NCI-H1930 (cell line): ENCODE measurements around the gene MTX1.

Experiments used
- DNase-seq, 2 experiments: peaks; one replicate each; lab custom pipeline; 2025; lab: John Stamatoyannopoulos, UW

MTX1 gene

DNA sequence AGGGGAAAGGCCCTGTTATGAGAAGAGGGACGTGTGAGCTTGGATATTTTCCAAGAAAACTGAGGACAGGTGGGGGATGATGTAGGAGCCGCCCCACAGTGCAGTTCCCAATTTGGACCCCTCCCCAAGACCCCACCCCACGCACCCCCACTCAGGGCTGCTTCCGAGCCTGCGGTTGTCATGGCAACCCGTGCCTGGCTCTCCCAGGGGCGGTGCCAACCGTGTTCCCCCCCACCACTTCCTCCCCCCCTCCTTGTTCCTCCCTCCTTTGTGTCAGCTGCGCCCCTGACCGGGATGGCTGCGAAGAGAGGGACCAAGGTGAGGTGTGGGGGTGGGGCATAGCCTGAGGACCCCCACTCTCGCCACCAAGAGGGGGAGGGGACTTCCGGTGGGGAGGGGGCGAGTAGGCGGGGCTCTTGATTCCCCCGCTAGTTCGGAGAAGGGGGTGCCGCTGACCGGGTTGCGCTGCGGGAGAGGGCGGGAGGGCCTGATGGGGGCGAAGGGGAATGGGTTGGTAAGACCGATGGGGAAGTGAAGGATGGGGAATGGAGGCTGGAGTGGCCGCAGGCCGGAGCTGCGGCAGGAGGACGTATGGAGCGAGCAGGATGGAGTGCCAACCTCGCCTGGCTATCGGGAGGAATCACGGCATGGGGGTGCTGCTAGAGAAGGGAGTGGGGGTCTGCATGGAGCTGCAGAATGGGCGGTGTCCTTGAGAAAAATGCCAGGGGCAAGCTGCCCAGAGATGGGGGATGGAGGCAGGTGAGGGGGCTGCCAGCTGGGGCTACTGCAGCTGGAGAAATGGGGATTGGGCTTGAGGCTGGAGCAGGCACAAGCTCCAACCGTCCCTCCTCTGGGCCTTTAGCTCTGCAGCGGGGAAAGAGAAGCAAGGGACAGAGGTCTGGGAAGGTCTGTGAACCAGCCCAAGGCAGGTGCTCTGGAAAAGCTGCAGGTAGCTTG, 33.9 kb upstream of the MTX1 start:
- peak in 1 of 2 experiments; percentile 30 for DNase-seq

DNA sequence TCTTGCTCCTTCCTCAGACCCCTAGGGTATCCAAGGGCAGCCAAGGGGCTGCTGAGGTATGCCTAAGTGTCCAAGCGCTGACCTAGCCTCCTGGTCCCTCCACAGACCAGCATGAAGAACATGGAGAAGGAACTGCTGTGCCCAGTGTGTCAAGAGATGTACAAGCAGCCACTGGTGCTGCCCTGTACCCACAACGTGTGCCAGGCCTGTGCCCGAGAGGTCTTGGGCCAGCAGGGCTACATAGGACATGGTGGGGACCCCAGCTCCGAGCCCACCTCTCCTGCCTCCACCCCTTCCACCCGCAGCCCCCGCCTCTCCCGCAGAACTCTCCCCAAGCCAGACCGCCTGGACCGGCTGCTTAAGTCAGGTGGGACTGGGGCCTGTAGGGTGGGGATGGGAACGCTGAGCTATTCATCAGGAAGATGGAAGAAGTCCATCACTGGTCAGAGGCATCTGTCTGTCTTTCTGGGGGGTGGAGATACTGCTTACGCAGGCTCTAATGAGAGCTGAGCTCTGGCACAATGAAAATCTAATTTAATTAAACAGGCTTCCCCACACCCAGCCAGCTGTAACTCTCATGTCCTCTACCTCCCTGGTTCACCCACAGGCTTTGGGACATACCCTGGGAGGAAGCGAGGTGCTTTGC, 33.1 kb upstream of the MTX1 start:
- DNase-seq: no peak

DNA sequence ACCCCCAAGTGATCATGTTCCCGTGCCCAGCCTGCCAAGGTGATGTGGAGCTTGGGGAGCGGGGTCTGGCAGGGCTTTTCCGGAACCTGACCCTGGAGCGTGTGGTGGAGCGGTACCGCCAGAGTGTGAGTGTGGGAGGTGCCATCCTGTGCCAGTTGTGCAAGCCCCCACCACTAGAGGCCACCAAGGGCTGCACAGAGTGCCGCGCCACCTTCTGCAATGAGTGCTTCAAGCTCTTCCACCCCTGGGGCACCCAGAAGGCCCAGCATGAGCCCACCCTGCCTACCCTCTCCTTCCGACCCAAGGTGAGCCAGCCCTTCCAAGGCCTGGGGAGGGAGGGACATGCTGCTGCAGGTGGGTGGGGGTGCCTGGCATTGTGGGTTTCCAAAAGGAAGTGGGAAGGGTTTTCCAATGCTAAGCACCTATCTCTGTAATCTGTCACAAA, 32.5 kb upstream of the MTX1 start:
- no peak for DNase-seq

DNA sequence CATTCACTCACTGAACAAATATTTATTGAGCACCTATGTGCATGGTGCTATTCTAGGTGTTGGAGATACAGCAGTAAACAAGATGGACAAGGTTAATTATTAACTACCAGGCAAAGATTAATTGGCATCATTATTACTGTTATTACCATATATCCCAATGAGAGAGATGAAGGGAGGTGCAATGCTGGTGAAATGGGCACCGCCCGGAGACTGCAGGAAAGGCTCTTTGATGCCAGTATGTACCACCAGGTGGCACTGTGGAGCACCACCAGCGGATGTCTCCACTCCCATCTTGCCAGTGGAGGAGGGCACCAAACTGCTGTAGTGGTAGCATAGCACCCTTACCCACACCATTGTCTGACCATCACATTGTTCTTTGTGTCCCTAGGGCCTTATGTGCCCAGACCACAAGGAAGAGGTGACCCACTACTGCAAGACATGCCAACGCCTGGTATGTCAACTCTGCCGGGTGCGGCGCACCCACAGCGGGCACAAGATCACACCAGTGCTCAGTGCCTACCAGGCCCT, 31.9 kb upstream of the MTX1 start:
- DNase-seq: peak; percentile 17 to 74

DNA sequence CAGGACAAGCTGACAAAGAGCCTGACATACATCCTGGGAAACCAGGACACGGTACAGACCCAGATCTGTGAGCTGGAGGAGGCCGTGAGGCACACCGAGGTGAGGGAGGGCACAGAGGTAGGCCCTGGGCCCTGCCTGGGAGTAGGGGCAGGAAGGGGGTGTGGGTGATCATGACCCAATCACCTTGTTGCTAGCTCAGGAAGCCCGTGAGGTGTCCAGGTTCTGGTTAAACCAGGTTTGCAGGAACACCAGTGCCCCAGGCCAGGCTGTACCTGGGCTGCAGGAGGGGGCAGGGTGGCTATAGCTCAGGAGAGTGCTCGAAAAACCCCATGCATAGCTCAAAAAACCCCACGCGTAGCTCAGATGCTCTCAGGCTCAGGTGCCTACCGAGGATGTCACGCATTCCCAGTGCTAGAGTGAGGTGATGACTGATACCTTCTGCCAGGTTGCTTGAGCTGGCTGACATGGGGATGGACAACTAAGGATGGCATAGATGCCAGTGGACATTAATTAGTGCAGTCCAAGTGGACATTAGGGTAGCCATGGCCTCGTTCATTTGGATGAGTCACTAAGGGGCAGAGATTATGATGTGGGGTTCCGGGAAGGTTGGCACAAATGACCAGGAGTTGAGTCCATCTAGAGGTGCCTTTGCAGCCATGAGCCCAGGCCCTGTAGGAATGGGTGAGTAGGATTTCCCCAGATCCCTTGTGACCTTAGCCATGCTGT, 31.1 kb upstream of the MTX1 start:
- DNase-seq: no peak

DNA sequence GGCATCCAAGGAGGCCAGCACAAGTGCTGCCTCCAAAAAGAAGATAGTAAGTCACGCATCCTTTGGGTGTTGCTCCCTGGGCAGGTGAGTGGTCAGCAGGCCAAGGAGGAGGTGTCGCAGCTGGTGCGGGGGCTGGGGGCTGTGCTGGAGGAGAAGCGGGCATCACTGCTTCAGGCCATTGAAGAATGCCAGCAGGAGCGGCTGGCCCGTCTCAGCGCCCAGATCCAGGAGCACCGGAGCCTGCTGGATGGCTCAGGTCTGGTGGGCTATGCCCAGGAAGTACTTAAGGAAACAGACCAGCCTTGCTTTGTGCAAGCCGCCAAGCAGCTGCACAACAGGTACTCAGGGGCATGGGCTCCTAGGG, 30.6 kb upstream of the MTX1 start:
- DNase-seq: no peak

DNA sequence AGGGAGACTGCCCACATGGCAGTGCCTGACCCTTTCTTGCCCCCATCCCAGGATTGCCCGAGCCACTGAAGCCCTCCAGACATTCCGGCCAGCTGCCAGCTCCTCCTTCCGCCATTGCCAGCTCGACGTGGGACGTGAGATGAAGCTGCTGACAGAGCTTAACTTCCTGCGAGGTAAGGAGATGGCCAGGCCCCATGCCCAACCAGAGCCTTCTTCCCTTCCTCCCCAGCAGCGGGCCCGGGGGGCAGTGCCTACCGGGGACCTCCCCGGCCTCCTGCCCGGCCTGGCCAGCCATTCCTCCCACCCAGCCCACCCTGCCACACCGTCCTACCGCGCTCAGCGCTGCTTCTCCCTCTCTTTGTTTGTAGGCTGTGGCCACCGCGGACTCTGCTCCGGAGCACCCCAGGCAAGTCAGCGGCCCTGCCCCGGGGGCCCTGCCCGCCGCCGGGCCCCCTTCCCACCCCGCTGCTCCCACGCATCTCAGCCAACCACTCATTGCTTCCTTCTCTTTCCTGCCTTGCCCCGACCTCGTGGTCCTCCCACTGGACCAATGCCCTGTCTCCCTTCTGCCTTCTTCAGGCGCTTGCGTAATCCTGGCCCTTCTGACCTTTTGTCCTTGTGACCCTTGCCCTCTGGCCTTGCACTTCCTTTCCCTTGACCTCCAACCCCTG, 29.9 kb upstream of the MTX1 start:
- DNase-seq: no peak

DNA sequence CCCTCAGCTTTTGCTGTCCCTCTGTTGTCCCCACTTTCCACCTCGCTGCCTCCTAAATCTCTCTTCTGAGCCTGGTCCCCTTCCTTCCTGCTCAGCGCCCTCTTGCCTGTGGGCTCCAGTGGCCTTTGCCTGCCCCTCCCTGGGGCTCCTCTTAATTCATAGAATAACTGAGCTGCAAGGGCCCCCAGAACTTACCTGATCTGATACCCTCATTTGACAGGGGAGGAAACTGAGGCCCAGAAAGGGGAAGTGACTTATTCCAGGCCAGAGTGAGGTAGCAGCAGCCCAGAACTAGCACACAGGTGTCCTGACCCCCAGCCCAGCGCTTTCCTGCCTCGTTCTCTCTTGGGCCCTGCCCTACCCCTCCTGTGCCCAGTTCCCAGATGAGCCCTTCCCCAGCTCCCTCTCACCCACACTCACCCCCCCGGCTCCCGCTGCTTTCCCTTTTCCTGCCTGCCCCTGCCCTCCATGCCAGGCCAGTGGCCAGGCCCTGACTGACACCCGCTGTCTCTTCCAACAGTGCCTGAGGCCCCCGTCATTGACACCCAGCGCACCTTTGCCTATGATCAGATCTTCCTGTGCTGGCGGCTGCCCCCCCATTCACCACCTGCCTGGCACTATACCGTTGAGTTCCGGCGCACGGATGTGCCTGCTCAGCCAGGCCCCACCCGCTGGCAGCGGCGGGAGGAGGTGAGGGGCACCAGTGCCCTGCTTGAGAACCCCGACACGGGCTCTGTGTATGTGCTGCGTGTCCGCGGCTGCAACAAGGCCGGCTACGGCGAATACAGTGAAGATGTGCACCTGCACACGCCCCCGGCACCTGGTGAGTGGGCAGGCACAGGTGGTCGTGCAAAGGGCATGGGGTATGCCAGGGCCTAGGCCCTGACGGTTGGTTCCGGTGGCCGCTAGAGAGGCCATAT, 29.1 kb upstream of the MTX1 start:
- no peak for DNase-seq

DNA sequence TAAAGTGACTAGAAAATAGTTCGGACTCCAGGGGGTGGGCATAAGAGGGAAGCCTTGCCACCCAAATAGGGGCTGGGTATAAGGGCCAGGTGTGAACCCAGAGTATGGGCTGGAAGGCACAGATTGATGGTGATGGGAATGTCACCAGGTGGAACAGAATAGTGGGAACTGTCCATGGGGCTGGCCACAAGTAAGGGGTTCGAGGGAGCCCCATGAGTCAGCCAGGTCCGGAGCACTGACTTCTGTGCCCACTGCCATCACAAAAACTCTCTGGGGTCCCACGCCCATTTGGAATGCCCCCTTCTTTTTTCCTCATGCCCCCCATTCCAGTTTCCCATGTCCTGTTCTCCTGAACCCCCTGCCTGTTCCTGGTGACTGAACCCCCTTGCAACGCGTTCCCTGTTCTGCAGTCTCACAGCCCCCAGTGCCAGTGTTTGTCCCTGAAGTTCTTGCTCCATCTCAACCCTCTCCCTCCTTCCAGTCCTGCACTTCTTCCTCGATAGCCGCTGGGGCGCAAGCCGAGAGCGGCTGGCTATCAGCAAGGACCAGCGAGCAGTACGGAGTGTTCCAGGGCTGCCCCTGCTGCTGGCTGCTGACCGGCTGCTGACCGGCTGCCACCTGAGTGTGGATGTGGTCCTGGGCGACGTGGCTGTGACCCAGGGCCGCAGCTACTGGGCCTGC, 27.0 kb upstream of the MTX1 start:
- DNase-seq: no peak

DNA sequence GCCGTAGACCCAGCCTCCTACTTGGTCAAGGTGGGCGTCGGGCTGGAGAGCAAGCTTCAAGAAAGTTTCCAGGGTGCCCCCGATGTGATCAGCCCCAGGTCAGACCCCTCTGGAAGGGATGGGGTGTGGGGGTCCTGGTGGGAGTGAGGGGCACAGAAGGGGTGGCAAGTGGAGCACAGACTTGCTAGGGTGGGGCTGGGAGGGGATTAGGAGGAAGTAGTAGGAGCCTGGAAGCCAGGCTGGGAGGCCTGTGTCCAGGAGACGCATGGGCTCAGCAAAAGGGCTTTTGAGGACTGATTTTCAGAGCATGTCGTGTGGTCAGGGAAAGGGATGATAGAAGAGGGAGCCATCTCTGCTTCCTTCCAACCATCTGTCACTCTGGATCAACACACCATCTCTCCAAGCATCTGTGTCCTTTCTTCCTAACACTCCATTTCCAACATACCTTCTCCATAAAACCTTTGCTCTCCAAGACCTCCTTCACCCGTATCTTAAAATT, 26.4 kb upstream of the MTX1 start:
- DNase-seq: no peak

DNA sequence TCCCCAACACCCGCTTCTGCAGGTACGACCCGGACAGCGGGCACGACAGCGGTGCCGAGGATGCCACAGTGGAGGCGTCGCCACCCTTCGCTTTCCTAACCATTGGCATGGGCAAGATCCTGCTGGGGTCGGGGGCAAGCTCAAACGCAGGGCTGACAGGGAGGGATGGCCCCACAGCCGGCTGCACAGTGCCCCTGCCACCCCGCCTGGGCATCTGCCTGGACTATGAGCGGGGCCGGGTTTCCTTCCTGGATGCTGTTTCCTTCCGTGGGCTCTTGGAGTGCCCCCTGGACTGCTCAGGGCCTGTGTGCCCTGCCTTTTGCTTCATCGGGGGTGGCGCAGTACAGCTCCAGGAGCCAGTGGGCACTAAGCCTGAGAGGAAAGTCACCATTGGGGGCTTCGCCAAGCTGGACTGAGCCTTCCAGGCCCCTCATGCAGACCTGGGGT, 24.7 kb upstream of the MTX1 start:
- DNase-seq: no peak

DNA sequence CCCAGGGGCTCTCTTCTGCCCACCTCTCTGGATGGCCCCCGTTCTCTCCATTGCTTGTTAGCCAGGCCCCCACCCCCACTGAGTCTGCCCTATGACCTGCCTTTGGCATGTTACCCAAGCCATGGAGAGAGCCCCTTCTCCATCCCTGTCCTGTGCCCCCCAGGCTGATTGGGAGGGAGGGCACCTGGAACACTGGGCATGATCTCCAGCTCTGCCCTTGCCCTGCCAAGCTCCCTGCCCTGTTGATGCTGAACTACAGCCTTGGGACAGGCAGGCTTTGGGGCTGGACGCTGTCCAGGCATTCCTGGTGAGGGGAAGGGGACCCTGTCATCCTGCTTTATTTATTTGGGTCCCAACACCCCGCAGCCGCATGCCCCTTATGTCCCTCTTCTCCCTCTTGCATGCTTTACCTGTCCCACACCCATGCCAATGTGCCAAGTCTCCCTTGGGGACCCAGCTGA, 24.1 kb upstream of the MTX1 start:
- DNase-seq: no peak

DNA sequence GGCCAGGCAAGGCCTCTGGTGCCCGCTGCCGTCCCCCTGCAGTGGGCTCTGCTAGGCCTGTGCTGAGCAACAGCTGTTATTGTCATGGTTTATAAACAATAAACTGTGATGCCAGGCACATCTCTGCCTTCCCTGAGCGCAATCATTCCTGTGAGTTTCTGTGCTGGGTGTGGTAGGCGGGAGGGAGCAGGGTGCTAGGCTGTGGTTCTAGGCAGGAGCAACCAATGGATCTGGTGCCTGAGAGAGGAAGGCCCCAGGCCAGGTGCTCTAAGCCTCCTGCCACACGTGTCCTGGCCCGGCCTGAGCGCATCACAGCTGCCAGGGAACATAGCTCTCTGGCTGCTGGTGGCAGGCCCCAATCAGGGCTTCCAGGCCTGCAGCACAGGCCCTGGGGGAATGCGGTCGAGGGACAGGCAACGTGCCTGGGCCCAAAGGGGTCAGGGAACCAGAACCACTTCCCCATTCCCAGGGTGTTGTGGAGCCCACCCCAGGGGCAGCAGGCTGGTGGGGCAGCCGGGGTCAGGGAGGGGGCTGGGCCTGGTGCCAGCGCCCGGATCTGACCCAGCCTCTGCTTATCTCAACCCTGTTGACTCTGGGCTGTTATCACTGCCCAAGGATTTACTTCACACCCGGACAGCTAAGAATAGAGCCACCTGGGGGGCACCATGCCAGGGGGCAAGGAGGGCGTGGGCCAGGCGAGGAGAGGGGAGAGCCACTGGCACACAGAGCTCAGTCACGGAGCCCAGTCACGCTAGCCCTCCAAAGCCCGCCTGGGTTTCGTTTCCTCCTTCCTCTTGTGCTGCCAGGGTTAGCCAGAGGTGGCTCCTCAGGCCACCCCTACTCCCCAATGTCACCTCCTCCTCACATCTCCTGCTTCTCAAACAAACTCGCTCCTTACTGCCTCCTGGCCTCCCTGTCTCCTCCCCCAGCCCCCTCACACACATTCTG, 23.4 kb upstream of the MTX1 start:
- DNase-seq: no peak

DNA sequence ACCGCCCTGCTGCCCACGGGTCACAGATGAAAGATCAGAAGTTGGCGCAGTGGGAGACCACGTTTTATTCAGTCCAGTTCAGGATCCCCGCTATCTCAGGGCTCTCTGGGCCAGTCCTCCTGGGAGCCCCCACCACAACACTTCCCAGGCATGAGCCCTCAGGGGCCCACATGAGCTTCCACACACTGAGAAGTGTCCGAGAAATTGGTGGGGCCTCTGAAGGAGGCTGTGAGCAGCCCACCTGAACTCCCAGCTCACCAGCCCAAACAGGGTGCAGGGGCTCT, 22.8 kb upstream of the MTX1 start:
- no peak for DNase-seq

DNA sequence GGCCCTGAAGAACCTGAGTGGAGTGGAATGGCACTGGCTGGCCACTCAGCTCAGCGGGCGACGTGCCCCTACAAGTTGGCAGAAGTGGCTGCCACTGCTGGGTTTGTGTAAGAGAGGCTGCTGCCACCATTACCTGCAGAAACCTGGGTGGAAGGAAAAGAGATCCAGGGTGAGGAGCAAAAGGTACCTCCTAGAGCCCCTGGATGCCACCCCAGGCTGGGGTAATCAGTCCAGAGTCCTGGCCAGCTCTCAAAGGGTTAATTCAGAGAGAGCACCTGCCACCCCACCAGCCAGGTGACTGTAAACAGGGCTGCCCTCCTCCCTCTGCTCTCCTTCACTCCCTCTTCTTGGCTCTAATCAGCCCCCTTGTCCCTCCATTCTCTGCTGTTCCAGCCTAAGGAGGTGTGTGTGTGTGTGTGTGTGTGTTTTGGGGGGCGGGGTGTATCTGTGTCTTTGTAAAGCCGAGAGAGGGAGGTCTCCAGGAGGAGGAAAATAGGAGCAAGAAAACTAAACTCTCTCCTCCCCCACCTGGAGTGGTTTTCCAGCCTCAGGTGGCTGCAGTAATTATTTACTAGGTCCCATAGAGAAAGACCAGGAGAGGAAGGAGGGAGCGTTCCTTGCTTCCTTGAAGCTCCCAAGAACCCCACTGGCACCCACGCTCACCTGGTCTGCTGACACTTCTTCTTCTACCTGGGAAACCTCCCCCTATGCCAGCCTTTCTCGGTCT, 22.3 kb upstream of the MTX1 start:
- DNase-seq: no peak

DNA sequence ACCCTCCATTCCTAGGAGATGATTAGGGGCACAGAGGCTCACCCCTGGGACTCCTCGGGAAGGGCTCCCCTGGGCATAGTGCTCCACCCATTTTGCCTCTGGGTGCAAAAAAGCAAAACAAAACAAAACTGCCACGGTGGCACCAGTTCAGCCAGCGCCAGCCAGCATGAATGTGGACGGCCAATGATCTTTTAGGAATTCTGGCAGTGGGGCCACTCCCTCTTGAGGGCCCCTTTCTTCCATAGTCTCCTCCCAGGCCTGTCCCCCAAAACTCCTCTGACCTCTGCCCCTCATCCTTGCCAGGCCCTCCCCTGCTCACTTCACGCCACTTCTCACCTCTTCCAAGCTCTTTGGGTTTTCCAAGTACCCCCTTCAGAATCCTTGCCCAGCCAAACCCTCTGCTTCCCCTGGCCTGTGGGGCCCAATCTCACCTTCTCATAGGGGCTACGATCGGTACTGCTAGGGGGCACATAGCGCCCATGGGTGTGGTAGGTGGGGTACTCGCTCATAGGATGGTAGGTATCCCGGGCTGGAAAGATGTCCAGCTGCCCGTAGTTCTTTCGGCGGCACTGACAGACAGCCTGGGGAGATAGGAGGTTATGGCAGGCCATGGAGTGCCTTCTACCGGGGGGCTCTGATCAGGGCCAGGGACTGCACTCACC, 21.6 kb upstream of the MTX1 start:
- no peak for DNase-seq

DNA sequence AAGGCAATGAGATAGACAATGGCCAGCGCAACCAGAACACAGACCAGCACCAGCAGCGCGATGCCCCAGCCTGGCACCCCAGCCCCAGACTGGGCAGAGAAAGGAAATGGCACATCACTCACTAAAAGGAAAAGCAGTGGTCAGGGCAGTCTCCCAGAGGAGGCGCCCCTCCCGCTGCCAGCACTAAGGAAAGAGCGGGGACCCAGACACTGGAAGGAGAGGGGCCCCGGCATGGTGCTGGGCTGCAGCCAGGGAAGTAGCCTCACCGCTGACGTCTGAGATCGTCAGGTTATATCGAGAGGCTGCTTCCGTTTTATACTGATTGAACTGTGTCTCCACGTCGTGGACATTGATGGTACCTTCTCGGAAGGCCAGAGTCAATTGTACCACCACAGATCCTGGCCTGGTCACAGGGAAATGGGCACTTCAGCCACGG, 21.0 kb upstream of the MTX1 start:
- DNase-seq: no peak

DNA sequence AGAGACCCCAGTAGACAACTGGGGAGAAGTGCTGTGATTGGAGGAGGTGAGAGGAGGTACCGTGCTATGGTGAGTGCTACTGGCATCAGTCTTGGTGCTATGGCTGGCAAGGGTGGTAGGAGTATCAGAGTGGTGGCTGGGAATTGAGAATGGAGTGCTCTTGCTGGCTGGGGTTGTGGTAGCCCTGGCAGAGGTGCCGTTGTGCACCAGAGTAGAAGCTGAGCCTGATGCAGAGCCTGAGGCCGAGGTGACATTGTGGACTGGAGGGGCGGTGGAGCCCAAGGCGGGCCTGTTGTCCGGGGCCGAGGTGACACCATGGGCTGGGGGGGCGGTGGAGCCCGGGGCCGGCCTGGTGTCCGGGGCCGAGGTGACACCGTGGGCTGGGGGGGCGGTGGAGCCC, 20.2 kb upstream of the MTX1 start:
- DNase-seq: no peak
